ENCODE measurements around the gene RAB3A.

The RAB3A gene

DNA sequence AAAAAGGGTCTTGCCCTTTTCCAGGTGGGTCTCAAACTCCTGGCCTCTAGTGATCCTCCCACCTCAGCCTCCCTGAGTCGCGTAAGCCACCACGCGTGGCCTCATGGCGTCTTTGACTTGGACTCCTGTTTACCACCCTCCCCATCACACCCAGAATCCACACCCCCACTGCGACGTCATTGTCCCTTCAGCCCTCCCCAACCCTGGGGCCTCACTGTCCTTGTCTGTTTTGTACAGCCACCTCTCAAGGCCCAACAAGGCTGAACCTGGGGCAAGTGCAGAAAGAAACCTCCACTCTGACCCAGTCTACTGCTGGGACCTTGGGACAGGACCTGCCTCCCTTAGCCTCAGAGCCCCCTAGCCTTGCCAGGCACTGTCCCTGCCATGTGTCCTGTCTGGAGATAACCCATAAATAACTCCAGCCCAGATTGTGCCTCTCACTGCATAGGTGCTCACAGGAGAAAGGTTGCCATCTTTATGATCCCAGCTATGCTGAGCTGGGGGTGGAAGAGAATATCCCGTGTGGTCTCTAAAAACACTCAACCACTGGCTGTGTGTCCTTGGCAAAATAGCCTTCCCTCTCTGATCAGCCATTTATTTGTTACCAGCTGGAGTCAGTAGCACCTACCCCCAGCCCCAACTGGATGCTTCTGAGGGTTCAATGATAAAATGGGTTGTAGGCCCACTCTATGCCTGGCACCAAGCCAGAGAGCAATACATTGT, 32.1 kb downstream of the RAB3A start:
- no peaks in the 10 kb centered on the region for H3K79me2 ChIP-seq (ENCODE audit: insufficient read depth, low read length)
- no peak overlapping the region for H3K4me2 ChIP-seq (ENCODE audit: low read depth, low read length, poor library complexity, severe bottlenecking)
- H3K4me1 ChIP-seq (ENCODE audit: insufficient read depth, low read length, poor library complexity, severe bottlenecking) = peaks cover 4% of the 10 kb centered on the region
- H3K4me3 ChIP-seq (ENCODE audit: low read length, poor library complexity, severe bottlenecking) = no peak overlapping the region
- H3K9ac ChIP-seq (ENCODE audit: low read depth, low read length, poor library complexity, severe bottlenecking) = no peak overlapping the region
- H3K9me2 ChIP-seq (replicated peaks; ENCODE audit: low read depth, low read length) = no peaks in the 10 kb centered on the region
- H4K20me1 ChIP-seq (ENCODE audit: insufficient read depth, low read length, poor library complexity, severe bottlenecking) = no peaks in the 10 kb centered on the region
- no peaks in the 10 kb centered on the region for H3K27me3 ChIP-seq (ENCODE audit: insufficient read depth, low read length, poor library complexity, severe bottlenecking)
- H3K36me3 ChIP-seq (ENCODE audit: insufficient read depth, low read length) = no peaks in the 10 kb centered on the region; the same call in 1 of the 2 replicates
- no peaks in the 10 kb centered on the region for H3F3A ChIP-seq (ENCODE audit: low read depth)
- TF ChIP-seq, protein P1, sequence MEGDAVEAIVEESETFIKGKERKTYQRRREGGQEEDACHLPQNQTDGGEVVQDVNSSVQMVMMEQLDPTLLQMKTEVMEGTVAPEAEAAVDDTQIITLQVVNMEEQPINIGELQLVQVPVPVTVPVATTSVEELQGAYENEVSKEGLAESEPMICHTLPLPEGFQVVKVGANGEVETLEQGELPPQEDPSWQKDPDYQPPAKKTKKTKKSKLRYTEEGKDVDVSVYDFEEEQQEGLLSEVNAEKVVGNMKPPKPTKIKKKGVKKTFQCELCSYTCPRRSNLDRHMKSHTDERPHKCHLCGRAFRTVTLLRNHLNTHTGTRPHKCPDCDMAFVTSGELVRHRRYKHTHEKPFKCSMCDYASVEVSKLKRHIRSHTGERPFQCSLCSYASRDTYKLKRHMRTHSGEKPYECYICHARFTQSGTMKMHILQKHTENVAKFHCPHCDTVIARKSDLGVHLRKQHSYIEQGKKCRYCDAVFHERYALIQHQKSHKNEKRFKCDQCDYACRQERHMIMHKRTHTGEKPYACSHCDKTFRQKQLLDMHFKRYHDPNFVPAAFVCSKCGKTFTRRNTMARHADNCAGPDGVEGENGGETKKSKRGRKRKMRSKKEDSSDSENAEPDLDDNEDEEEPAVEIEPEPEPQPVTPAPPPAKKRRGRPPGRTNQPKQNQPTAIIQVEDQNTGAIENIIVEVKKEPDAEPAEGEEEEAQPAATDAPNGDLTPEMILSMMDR (conservative IDR thresholded peaks at IDR 0.05; ENCODE audit: low read length) = no peak
- TF ChIP-seq EZH2phosphoT487 (IDR thresholded peaks at IDR 0.05; ENCODE audit: borderline replicate concordance) = no peak
- H3K9me3 ChIP-seq (ENCODE audit: insufficient read depth, low read depth, low read length) = no peaks in the 10 kb centered on the region
- H2AFZ ChIP-seq (ENCODE audit: low read length) = no peak overlapping the region

- H3K36me3 ChIP-seq (ENCODE audit: insufficient read depth, low read length) = no peaks in the 10 kb centered on the region; the same call in 1 of the 2 replicates
- no peak overlapping the region for H2AFZ ChIP-seq (ENCODE audit: low read length)
- TF ChIP-seq, protein P1 (conservative IDR thresholded peaks at IDR 0.05; ENCODE audit: low read length) = no peak
- TF ChIP-seq EZH2phosphoT487 (IDR thresholded peaks at IDR 0.05; ENCODE audit: borderline replicate concordance) = no peak
- no peaks in the 10 kb centered on the region for H3K79me2 ChIP-seq (ENCODE audit: insufficient read depth, low read length)
- no peak overlapping the region for H3K4me3 ChIP-seq (ENCODE audit: low read length, poor library complexity, severe bottlenecking)
- no peak overlapping the region for H3K4me2 ChIP-seq (ENCODE audit: low read depth, low read length, poor library complexity, severe bottlenecking)
- H4K20me1 ChIP-seq (ENCODE audit: insufficient read depth, low read length, poor library complexity, severe bottlenecking) = no peaks in the 10 kb centered on the region
- H3K9me3 ChIP-seq (ENCODE audit: insufficient read depth, low read depth, low read length) = no peaks in the 10 kb centered on the region
- no peaks in the 10 kb centered on the region for H3K9me2 ChIP-seq (replicated peaks; ENCODE audit: low read depth, low read length)
- no peaks in the 10 kb centered on the region for H3F3A ChIP-seq (ENCODE audit: low read depth)
- H3K4me1 ChIP-seq (ENCODE audit: insufficient read depth, low read length, poor library complexity, severe bottlenecking) = peaks cover 4% of the 10 kb centered on the region
- no peaks in the 10 kb centered on the region for H3K27me3 ChIP-seq (ENCODE audit: insufficient read depth, low read length, poor library complexity, severe bottlenecking)
- H3K9ac ChIP-seq (ENCODE audit: low read depth, low read length, poor library complexity, severe bottlenecking) = no peak overlapping the region
Measured at GRCh38 chr19:18170714-18171255, 33.1 kb downstream of the RAB3A start.

GRCh38 chr19:18168673-18169381, 35.0 kb downstream of the RAB3A start:
- Histone ChIP-seq H3K9me3 (ENCODE audit: insufficient read depth, low read depth, low read length) (no peaks in the 10 kb centered on the region), H3K36me3 (ENCODE audit: insufficient read depth, low read length) (peaks cover 4% of the 10 kb centered on the region; the same call in 1 of the 2 replicates), H3K4me2 (ENCODE audit: low read depth, low read length, poor library complexity, severe bottlenecking) (no peak overlapping the region), H3K79me2 (ENCODE audit: insufficient read depth, low read length) (no peaks in the 10 kb centered on the region), H3K27me3 (ENCODE audit: insufficient read depth, low read length, poor library complexity, severe bottlenecking) (no peaks in the 10 kb centered on the region), H4K20me1 (ENCODE audit: insufficient read depth, low read length, poor library complexity, severe bottlenecking) (no peaks in the 10 kb centered on the region), H2AFZ (ENCODE audit: low read length) (no peak overlapping the region), H3K4me1 (ENCODE audit: insufficient read depth, low read length, poor library complexity, severe bottlenecking) (peaks cover 4% of the 10 kb centered on the region), H3K4me3 (ENCODE audit: low read length, poor library complexity, severe bottlenecking) (no peak overlapping the region), H3K9ac (ENCODE audit: low read depth, low read length, poor library complexity, severe bottlenecking) (no peak overlapping the region), H3K9me2 (replicated peaks; ENCODE audit: low read depth, low read length) (no peaks in the 10 kb centered on the region), H3F3A (ENCODE audit: low read depth) (no peaks in the 10 kb centered on the region)
- TF ChIP-seq, protein P1 (conservative IDR thresholded peaks at IDR 0.05; ENCODE audit: low read length) = no peak
- no peak for TF ChIP-seq EZH2phosphoT487 (IDR thresholded peaks at IDR 0.05; ENCODE audit: borderline replicate concordance)
